Liver (tissue), 9 donors: ENCODE measurements around the gene ENOPH1. TPM values are rescaled to one million over a fixed set of nuclear protein-coding genes. Genes with fewer than 3 reads are reported as not detected.

Experiments
- DNase-seq: peaks from one replicate; pipeline ENCODE4 v3.0.0-alpha.2; 2017; ENCODE audit warnings: low spot score
- H3K27ac ChIP-seq, 2 donors: one replicate each; pipeline ENCODE4 v1.7.0; 2013; ENCODE audit warnings: inconsistent platforms in 2 of 2, low read length in 2 of 2, control low read depth in 1 of 2, low read depth in 1 of 2, mild to moderate bottlenecking in 1 of 2
- H3K27me3 ChIP-seq, 4 donors: one replicate each; pipeline versions ENCODE4 v1.6.1 to v1.7.0; 2013; ENCODE audit warnings: low read length in 3 of 4, inconsistent platforms in 1 of 4, mild to moderate bottlenecking in 1 of 4, moderate library complexity in 1 of 4; ENCODE audit not compliant: control insufficient read depth in 4 of 4, insufficient read depth in 4 of 4
- H3K36me3 ChIP-seq, 4 donors: one replicate each; pipeline versions ENCODE4 v1.6.1 to v1.7.0; 2013; ENCODE audit warnings: low read length in 3 of 4, mild to moderate bottlenecking in 3 of 4, low read depth in 1 of 4, moderate library complexity in 1 of 4; ENCODE audit not compliant: control insufficient read depth in 4 of 4, insufficient read depth in 3 of 4
- H3K4me1 ChIP-seq, 4 donors: one replicate each; pipeline versions ENCODE4 v1.6.1 to v1.7.0; 2013; ENCODE audit warnings: low read length in 3 of 4, mild to moderate bottlenecking in 3 of 4, moderate library complexity in 1 of 4; ENCODE audit not compliant: control insufficient read depth in 4 of 4, insufficient read depth in 4 of 4
- H3K4me3 ChIP-seq, 3 donors: one replicate each; pipeline versions ENCODE4 v1.6.1 to v1.7.0; 2013; ENCODE audit warnings: low read length in 3 of 3, control low read depth in 1 of 3, low read depth in 1 of 3, mild to moderate bottlenecking in 1 of 3
- H3K9ac ChIP-seq, 2 donors: one replicate each; pipeline ENCODE4 v1.7.0; 2013; ENCODE audit warnings: low read length in 2 of 2, mild to moderate bottlenecking in 2 of 2, moderate library complexity in 2 of 2, control low read depth in 1 of 2, low read depth in 1 of 2
- H3K9me3 ChIP-seq, 4 donors: one replicate each; pipeline versions ENCODE4 v1.6.1 to v1.7.0; 2013; ENCODE audit warnings: low read length in 3 of 4; ENCODE audit not compliant: control insufficient read depth in 4 of 4
- ATF3 ChIP-seq: IDR thresholded peaks from 2 replicates; pipeline ENCODE4 v1.6.1; 2016; ENCODE audit warnings: antibody characterized with exemption
- CTCF ChIP-seq: fragments of 150-350 bp; IDR thresholded peaks from 2 replicates; pipeline ENCODE4 v1.5.1; 2017; ENCODE audit warnings: improper control_type of control experiment, low read depth, low read length; ENCODE audit not compliant: missing input control
- EGR1 ChIP-seq, 2 donors: IDR thresholded peaks; 2 replicates each; pipeline ENCODE4 v1.6.1; 2016 to 2018; ENCODE audit warnings: antibody characterized with exemption in 2 of 2, low read depth in 2 of 2
- FOXA1 ChIP-seq: IDR thresholded peaks from 2 replicates; pipeline ENCODE4 v1.6.1; 2016; ENCODE audit warnings: antibody characterized with exemption
- FOXA2 ChIP-seq: IDR thresholded peaks from 2 replicates; pipeline ENCODE4 v1.6.1; 2016; ENCODE audit warnings: antibody characterized with exemption
- GABPA ChIP-seq, 2 donors: IDR thresholded peaks in 1 of 2; conservative IDR thresholded peaks in 1 of 2; 2 replicates each; pipeline ENCODE4 v1.6.1; 2016; ENCODE audit warnings: antibody characterized with exemption in 2 of 2, mild to moderate bottlenecking in 1 of 2, moderate library complexity in 1 of 2
- HNF4A ChIP-seq, 2 donors: conservative IDR thresholded peaks; 2 replicates each; pipeline ENCODE4 v1.6.1; 2016; ENCODE audit warnings: antibody characterized with exemption in 2 of 2, mild to moderate bottlenecking in 2 of 2
- HNF4G ChIP-seq: IDR thresholded peaks from 2 replicates; pipeline ENCODE4 v1.6.1; 2016; ENCODE audit warnings: antibody characterized with exemption
- JUND ChIP-seq, 2 donors: IDR thresholded peaks; 2 replicates each; pipeline ENCODE4 v1.6.1; 2016; ENCODE audit warnings: antibody characterized with exemption in 2 of 2
- NR2F2 ChIP-seq: IDR thresholded peaks from 2 replicates; pipeline ENCODE4 v1.6.1; 2016; ENCODE audit warnings: antibody characterized with exemption
- RAD21 ChIP-seq, 2 donors: IDR thresholded peaks; 2 replicates each; pipeline ENCODE4 v1.6.1; 2016; ENCODE audit warnings: antibody characterized with exemption in 2 of 2, mild to moderate bottlenecking in 2 of 2
- REST ChIP-seq: IDR thresholded peaks from 2 replicates; pipeline ENCODE4 v1.6.1; 2016; ENCODE audit warnings: antibody characterized with exemption, mild to moderate bottlenecking
- SP1 ChIP-seq: IDR thresholded peaks from 2 replicates; pipeline ENCODE4 v1.6.1; 2018; ENCODE audit warnings: antibody characterized with exemption, mild to moderate bottlenecking
- TAF1 ChIP-seq: conservative IDR thresholded peaks from 2 replicates; pipeline ENCODE4 v1.6.1; 2016; ENCODE audit warnings: antibody characterized with exemption, mild to moderate bottlenecking
- YY1 ChIP-seq: IDR thresholded peaks from 2 replicates; pipeline ENCODE4 v1.6.1; 2016; ENCODE audit warnings: antibody characterized with exemption, mild to moderate bottlenecking
- WGBS: extraction: QIAGEN DNeasy Blood & Tissue Kit; methylation state at CpG from one replicate; pipeline ENCODE4 v1.1.7; 2013; 5-methylcytosine and 5-hydroxymethylcytosine counted together
- polyA plus RNA-seq, 2 donors: library from polyadenylated mRNA; stranded (reverse) in 1 of 2; unstranded in 1 of 2; fragments of 200-250 nt in 1 of 2; fragments of >200 nt in 1 of 2; fragmentation: Nextera tagmentation in 1 of 2; extraction: Ambion mirVana in 1 of 2; gene quantifications; one replicate each; pipeline versions ENCODE4 v1.2.1 to v1.2.3, GENCODE V29; 2013 to 2015
- total RNA-seq, 2 donors: library from RNA; depleted of rRNA; stranded (reverse); fragments of >200 nt; gene quantifications; one replicate each; pipeline ENCODE4 v1.2.3, GENCODE V29; 2014
- TF ChIP-seq, protein P1 (sequence below): IDR thresholded peaks from 2 replicates; pipeline ENCODE4 v1.6.1; 2016; ENCODE audit warnings: antibody characterized with exemption
- donor health status: healthy.
- donor health status: healthy.
- donor health status: healthy.
- donor health status: healthy.
- donor health status: healthy.

The ENOPH1 gene
- total and polyA plus RNA-seq, 4 donors: 12.1 to 20.0 (median 12.8) TPM

GRCh38 chr4:82437285-82438005, 7.1 kb downstream of the ENOPH1 start:
- 95% methylated on average over 4 of the region's 4 CpGs for whole genome bisulfite sequencing
- no peaks in the 10 kb centered on the region for H3K27me3 ChIP-seq
- no peak overlapping the region for H3K27ac ChIP-seq
- no peaks in the 10 kb centered on the region for H3K36me3 ChIP-seq
- no peak overlapping the region for H3K9ac ChIP-seq
- H3K4me1 ChIP-seq: no peaks in the 10 kb centered on the region
- no peak for DNase-seq
- no peaks in the 10 kb centered on the region for H3K9me3 ChIP-seq
- no peak for TF ChIP-seq EGR1 (IDR thresholded peaks at IDR 0.05; ENCODE audit: low read depth in 2 of 2)
- no peak for TF ChIP-seq HNF4A (conservative IDR thresholded peaks at IDR 0.05)
- TF ChIP-seq JUND (IDR thresholded peaks at IDR 0.05): no peak
- no peak for TF ChIP-seq NR2F2
- TF ChIP-seq ATF3: no peak
- TF ChIP-seq CTCF: no peak
- TF ChIP-seq RAD21 (IDR thresholded peaks at IDR 0.05): no peak
- no peak for TF ChIP-seq SP1
- no peak for TF ChIP-seq FOXA2
- no peak for TF ChIP-seq YY1
- no peak for TF ChIP-seq TAF1
- TF ChIP-seq GABPA (IDR thresholded peaks at IDR 0.05 in 1 of 2, conservative IDR thresholded peaks at IDR 0.05 in 1 of 2): no peak
- TF ChIP-seq, protein P1, sequence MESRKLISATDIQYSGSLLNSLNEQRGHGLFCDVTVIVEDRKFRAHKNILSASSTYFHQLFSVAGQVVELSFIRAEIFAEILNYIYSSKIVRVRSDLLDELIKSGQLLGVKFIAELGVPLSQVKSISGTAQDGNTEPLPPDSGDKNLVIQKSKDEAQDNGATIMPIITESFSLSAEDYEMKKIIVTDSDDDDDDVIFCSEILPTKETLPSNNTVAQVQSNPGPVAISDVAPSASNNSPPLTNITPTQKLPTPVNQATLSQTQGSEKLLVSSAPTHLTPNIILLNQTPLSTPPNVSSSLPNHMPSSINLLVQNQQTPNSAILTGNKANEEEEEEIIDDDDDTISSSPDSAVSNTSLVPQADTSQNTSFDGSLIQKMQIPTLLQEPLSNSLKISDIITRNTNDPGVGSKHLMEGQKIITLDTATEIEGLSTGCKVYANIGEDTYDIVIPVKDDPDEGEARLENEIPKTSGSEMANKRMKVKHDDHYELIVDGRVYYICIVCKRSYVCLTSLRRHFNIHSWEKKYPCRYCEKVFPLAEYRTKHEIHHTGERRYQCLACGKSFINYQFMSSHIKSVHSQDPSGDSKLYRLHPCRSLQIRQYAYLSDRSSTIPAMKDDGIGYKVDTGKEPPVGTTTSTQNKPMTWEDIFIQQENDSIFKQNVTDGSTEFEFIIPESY: no peak
- H3K4me3 ChIP-seq: no peak overlapping the region

DNA sequence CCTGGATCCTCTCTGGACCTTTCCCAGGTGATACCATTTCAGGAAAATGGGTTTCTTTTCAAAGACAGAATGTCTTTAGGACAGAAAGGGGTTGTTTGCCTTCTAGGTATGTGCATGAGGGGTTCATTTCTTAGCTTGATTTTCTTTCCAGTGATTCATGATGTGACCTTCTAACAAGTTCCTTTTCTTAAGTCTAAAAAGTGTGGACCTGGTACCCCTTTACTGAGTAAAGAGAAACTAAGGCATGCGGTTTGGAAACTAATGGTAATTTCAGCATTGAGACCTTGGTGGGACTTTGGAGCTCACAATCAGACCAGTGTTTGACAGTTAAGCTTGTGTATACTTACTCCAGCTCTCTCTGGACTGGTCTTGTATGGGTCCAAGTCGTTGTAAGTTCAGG, 8.7 kb downstream of the ENOPH1 start:
- no peak for TF ChIP-seq FOXA1
- TF ChIP-seq NR2F2: no peak
- no peak for TF ChIP-seq REST
- TF ChIP-seq HNF4G: no peak
- TF ChIP-seq YY1: no peak
- TF ChIP-seq JUND (IDR thresholded peaks at IDR 0.05): no peak
- no peak for DNase-seq
- H3K9me3 ChIP-seq: no peaks in the 10 kb centered on the region
- no peaks in the 10 kb centered on the region for H3K27me3 ChIP-seq
- no peaks in the 10 kb centered on the region for H3K4me1 ChIP-seq
- 75% methylated on average over 2 of the region's 2 CpGs for WGBS
- no peak overlapping the region for H3K27ac ChIP-seq
- no peaks in the 10 kb centered on the region for H3K36me3 ChIP-seq
- no peak overlapping the region for H3K9ac ChIP-seq
- H3K4me3 ChIP-seq: no peak overlapping the region
